ENCODE measurements around the gene AP2A2.
A peak's percentile ranks its signal among the peaks of the same experiment; 100 is the strongest.

AP2A2 gene

GRCh38 chr11:1012740-1013630 is 87.3 kb downstream of the AP2A2 start:
- no peak for TF ChIP-seq ZBTB7A (IDR thresholded peaks at IDR 0.05; ENCODE audit: low read depth)
- TF ChIP-seq USF1 (IDR thresholded peaks at IDR 0.05): no peak
- TF ChIP-seq NFIC (IDR thresholded peaks at IDR 0.05): no peak
- no peak for TF ChIP-seq TEAD4 (IDR thresholded peaks at IDR 0.05)
- TF ChIP-seq TAF1 (IDR thresholded peaks at IDR 0.05; ENCODE audit: low read depth): no peak
- no peak for TF ChIP-seq RAD21 (IDR thresholded peaks at IDR 0.05; ENCODE audit: low read depth)
- TF ChIP-seq FOXM1 (IDR thresholded peaks at IDR 0.05; ENCODE audit: borderline replicate concordance, low read depth): no peak
- no peak for TF ChIP-seq TCF12 (IDR thresholded peaks at IDR 0.05; ENCODE audit: low read depth)
- no peak for TF ChIP-seq YY1 (IDR thresholded peaks at IDR 0.05; ENCODE audit: low read depth)
- TF ChIP-seq MAX (IDR thresholded peaks at IDR 0.05): no peak
- TF ChIP-seq REST (IDR thresholded peaks at IDR 0.05; ENCODE audit: low read depth): no peak
- no peak for TF ChIP-seq CEBPB (IDR thresholded peaks at IDR 0.05)
- TF ChIP-seq CREB1 (IDR thresholded peaks at IDR 0.05; ENCODE audit: low read depth): no peak
- no peak for TF ChIP-seq EP300 (IDR thresholded peaks at IDR 0.05; ENCODE audit: borderline replicate concordance)
- TF ChIP-seq EGR1 (IDR thresholded peaks at IDR 0.05): no peak

- no peak for TF ChIP-seq EGR1 (IDR thresholded peaks at IDR 0.05)
- no peak for TF ChIP-seq NFIC (IDR thresholded peaks at IDR 0.05)
- no peak for TF ChIP-seq USF1 (IDR thresholded peaks at IDR 0.05)
- no peak for TF ChIP-seq TAF1 (IDR thresholded peaks at IDR 0.05; ENCODE audit: low read depth)
- no peak for TF ChIP-seq CEBPB (IDR thresholded peaks at IDR 0.05)
- no peak for TF ChIP-seq ZBTB7A (IDR thresholded peaks at IDR 0.05; ENCODE audit: low read depth)
- TF ChIP-seq MAX (IDR thresholded peaks at IDR 0.05): no peak
- no peak for TF ChIP-seq RAD21 (IDR thresholded peaks at IDR 0.05; ENCODE audit: low read depth)
- TF ChIP-seq REST (IDR thresholded peaks at IDR 0.05; ENCODE audit: low read depth): no peak
- TF ChIP-seq CREB1 (IDR thresholded peaks at IDR 0.05; ENCODE audit: low read depth): no peak
- TF ChIP-seq YY1 (IDR thresholded peaks at IDR 0.05; ENCODE audit: low read depth): no peak
- TF ChIP-seq TEAD4 (IDR thresholded peaks at IDR 0.05): no peak
- TF ChIP-seq EP300 (IDR thresholded peaks at IDR 0.05; ENCODE audit: borderline replicate concordance): no peak
- TF ChIP-seq FOXM1 (IDR thresholded peaks at IDR 0.05; ENCODE audit: borderline replicate concordance, low read depth): no peak
- TF ChIP-seq TCF12 (IDR thresholded peaks at IDR 0.05; ENCODE audit: low read depth): no peak
Measured at GRCh38 chr11:1013631-1013935, 87.9 kb downstream of the AP2A2 start.

- no peak for TF ChIP-seq CREB1 (IDR thresholded peaks at IDR 0.05; ENCODE audit: low read depth)
- no peak for TF ChIP-seq TCF12 (IDR thresholded peaks at IDR 0.05; ENCODE audit: low read depth)
- TF ChIP-seq TAF1 (IDR thresholded peaks at IDR 0.05; ENCODE audit: low read depth): no peak
- no peak for TF ChIP-seq CEBPB (IDR thresholded peaks at IDR 0.05)
- TF ChIP-seq ZBTB7A (IDR thresholded peaks at IDR 0.05; ENCODE audit: low read depth): no peak
- TF ChIP-seq USF1 (IDR thresholded peaks at IDR 0.05): no peak
- TF ChIP-seq NFIC (IDR thresholded peaks at IDR 0.05): no peak
- TF ChIP-seq EP300 (IDR thresholded peaks at IDR 0.05; ENCODE audit: borderline replicate concordance): no peak
- no peak for TF ChIP-seq TEAD4 (IDR thresholded peaks at IDR 0.05)
Measured at GRCh38 chr11:1014276-1014675, 88.6 kb downstream of the AP2A2 start.

GRCh38 chr11:1015064-1015463 is 89.4 kb downstream of the AP2A2 start:
- no peak for TF ChIP-seq YY1 (IDR thresholded peaks at IDR 0.05; ENCODE audit: low read depth)

- TF ChIP-seq REST (IDR thresholded peaks at IDR 0.05; ENCODE audit: low read depth) (peak; percentile 70), EP300 (IDR thresholded peaks at IDR 0.05; ENCODE audit: borderline replicate concordance) (no peak), RAD21 (IDR thresholded peaks at IDR 0.05; ENCODE audit: low read depth) (no peak), CREB1 (IDR thresholded peaks at IDR 0.05; ENCODE audit: low read depth) (no peak), USF1 (IDR thresholded peaks at IDR 0.05) (no peak)
Measured at GRCh38 chr11:1015826-1016545, 90.3 kb downstream of the AP2A2 start.
